Measurements from ENCODE around the gene GDF2.

DNA sequence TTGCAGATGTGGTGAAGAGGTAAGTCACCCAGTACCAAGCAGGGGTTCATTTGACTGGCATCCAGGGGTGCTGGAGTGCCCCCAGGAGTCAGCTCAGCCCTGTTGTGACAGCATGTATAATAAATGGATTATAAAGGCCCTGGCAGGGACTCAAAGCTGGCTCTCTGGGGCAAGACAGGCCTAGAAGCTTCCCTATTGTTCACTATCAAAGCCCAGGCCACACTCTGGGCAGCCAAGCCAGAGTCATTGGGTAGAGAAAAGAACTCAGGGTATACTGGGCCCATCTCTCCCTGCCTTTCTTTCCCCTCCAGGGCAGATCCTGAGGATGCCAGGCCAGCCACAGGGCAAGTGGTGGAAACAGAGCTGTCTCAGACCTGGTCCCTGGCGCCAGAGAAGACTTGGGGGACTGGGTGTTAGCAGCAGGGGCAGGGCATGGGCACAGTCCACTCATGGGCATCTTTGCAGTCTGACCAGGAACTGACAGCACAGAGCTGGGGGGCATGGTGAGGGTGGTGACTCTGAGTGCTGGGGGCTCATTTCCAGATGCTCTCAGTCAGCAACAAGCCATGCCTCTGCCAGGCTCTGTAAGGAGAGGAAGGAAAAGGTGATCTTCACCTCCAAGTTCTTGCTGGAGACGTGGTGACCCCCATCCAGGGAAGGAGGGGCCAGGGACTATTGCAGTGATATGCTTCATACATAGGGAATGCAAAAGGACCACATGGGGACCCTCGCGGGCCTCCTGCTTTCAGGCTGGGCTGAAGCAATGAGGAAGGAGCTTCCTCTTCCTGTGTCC is 37.6 kb downstream of the GDF2 start:
- TF ChIP-seq, protein P1, sequence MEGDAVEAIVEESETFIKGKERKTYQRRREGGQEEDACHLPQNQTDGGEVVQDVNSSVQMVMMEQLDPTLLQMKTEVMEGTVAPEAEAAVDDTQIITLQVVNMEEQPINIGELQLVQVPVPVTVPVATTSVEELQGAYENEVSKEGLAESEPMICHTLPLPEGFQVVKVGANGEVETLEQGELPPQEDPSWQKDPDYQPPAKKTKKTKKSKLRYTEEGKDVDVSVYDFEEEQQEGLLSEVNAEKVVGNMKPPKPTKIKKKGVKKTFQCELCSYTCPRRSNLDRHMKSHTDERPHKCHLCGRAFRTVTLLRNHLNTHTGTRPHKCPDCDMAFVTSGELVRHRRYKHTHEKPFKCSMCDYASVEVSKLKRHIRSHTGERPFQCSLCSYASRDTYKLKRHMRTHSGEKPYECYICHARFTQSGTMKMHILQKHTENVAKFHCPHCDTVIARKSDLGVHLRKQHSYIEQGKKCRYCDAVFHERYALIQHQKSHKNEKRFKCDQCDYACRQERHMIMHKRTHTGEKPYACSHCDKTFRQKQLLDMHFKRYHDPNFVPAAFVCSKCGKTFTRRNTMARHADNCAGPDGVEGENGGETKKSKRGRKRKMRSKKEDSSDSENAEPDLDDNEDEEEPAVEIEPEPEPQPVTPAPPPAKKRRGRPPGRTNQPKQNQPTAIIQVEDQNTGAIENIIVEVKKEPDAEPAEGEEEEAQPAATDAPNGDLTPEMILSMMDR (IDR thresholded peaks at IDR 0.05; ENCODE audit: poor library complexity, severe bottlenecking) = no peak
- TF ChIP-seq MXI1 (conservative IDR thresholded peaks at IDR 0.05; ENCODE audit: poor library complexity, severe bottlenecking) = no peak
- no peak for TF ChIP-seq EZH2 (IDR thresholded peaks at IDR 0.05; ENCODE audit: borderline replicate concordance, insufficient read depth, low read length, poor library complexity, severe bottlenecking)
- no peak for TF ChIP-seq TAF1 (IDR thresholded peaks at IDR 0.05; ENCODE audit: low read depth)

Data from neural cell (in vitro differentiated cells).